CMK (cell line): ENCODE results near the gene ETS1.

Source experiments
- DNase-seq: peaks from one replicate; pipeline ENCODE4 v3.0.0-alpha.2; 2010; ENCODE audit warnings: low read depth

The ETS1 gene

GRCh38 chr11:128517451-128518230, 69.7 kb downstream of the ETS1 start:
- no peak for DNase-seq

GRCh38 chr11:128516886-128517285, 70.5 kb downstream of the ETS1 start:
- no peak for DNase-seq

DNA sequence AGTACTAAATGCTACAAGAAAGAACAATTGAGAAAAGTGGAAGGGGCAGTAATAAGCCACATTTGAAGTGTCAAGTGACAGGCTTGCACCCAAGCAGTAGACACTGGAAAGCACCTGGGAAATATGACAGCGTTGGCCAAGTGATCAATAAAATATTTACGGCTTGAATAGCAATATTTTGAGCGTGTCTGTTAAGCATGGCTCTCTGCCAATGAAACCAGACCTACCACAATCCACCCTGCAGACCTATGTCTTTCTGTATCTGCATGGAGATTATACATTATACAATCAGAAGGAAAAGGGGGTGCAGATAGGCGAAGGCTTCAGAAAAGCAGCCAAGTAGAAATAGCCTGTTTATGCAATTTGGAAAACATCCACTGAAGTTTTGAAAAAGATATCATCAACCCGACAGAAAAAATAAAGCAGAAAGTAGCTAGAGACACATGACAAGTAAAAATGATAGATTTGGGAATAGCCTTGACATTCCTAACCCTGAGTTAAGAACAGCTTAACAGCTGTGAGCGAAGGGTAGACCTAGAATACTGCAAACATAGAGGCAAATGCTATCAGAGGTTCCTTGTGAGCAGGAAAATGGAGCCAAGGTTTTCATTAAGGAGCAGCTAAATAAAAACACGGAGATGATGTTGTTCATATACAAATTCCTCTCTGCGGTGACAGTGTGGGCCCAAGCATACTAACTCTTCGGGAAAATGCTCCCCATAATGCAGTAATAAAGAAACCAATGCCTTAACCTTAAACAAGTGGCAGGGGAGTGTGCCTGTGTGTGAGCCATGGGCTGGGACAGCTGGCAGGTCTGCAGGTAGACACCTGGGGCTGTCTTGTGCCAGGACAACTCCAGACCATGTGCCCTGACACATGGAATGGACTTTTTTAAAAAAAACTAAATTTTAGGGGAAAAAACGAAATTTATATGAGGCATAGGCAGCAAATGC, 71.3 kb downstream of the ETS1 start:
- no peak for DNase-seq

GRCh38 chr11:128515086-128515485, 72.3 kb downstream of the ETS1 start:
- DNase-seq, result no peak

GRCh38 chr11:128513915-128514681, 73.3 kb downstream of the ETS1 start:
- DNase-seq, result no peak

GRCh38 chr11:128512474-128512996, 74.8 kb downstream of the ETS1 start:
- DNase-seq, result no peak

DNA sequence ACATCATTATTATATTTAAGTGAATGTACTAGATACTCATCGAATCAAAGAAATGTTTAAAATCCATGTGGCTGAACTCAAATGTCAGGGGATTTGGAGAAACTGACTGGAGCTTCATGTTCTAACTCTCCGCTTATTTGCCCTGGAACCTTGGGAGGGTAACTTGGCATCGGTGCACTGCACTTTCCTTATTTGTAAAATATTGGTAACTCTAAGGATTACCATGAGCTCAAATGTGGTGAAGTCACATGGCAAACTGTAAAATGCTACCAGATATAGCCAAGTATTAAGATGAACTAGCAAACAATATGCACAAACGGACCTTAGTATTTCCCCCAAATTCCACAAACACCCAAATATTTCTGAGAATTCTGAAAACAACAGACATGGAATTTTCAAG, 75.6 kb downstream of the ETS1 start:
- no peak for DNase-seq

- DNase-seq, result no peak
Measured at GRCh38 chr11:128509621-128510389, 77.6 kb downstream of the ETS1 start.

DNA sequence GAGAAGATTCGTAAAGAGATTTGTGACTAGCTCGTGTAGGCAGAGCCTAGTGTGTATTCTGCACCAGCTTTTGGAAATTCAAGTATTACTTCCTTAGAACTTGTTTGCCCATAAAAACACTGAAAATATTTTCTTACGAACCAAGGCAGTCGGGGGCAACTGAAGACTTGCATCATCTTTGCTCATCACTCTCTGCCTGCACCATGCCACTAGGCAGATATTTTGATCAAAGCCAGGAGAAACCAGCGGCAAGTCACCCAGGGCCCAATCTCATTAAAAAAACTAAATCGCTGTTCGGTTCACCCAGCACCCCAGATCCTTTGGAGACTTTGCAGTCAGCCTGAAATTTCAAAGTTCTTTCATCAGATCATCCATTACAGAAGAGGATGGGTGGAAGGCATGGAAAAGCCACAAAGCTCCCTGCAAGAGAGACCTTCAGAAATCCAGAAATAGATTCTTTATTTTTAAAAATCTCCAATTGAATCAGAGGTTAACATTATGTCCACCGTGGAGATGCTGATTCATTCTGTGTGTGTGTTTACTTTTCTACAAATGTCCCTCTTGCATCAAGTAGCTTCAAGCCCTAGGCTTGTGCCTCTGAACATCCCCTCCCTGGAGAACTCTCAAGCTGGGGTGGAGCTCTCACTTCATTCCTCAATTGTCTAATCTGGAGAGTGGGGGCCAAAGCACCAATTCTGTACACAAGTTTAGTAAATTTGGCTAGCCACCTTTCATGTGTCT, 78.4 kb downstream of the ETS1 start:
- no peak for DNase-seq

GRCh38 chr11:128507936-128508335, 79.4 kb downstream of the ETS1 start:
- DNase-seq, result no peak

- no peak for DNase-seq
Measured at GRCh38 chr11:128506999-128507611, 80.3 kb downstream of the ETS1 start.

DNA sequence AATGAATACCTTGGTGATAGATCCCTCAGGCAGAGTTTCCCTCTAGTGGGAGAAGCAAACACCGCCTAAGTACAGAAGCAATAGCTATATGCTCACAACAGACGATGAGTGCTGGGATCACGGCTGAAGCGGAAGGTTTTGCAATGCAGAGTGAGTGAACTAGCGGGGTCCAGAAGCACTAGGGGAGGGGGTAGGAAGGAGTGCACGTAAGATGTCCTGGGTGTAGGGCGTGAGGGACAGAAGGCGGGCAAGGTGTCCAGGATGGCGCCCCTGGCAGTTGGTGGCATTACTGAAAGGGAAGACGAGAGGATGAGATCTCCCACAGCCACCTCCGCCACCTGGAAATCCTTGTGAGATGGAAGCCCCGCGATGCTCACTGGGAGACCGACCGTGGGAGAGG, 81.0 kb downstream of the ETS1 start:
- no peak for DNase-seq

DNA sequence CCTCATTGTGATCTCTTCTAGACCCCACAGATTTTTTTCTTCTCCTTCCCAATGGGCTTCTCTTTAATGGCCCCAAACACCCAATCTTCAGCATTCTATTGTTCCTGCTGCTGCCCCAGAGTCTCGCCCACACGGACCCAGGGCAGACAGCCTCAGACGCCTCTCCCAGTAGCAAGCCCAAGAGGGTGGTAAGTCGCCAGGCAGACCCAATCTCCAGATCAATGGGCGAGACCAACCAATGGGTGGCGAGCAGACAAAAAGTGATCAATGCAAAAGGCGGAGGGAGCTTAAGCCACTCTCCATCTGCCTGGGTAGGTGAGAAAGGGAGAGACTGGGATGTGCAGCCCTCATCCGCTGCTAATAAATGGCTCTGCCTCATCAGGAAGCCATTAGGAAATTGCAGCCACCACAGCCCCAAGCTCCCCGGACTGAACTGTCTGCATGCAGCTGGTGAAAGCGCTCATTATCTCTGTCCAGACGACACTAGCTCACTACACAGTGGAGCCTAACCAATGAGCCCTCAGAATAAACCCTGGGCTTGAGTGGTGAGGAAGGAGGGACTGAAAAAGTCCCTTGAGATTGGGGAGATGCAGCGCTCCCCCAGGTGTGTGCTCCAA, 81.8 kb downstream of the ETS1 start:
- no peak for DNase-seq

GRCh38 chr11:128504486-128504885, 82.9 kb downstream of the ETS1 start:
- no peak for DNase-seq

DNA sequence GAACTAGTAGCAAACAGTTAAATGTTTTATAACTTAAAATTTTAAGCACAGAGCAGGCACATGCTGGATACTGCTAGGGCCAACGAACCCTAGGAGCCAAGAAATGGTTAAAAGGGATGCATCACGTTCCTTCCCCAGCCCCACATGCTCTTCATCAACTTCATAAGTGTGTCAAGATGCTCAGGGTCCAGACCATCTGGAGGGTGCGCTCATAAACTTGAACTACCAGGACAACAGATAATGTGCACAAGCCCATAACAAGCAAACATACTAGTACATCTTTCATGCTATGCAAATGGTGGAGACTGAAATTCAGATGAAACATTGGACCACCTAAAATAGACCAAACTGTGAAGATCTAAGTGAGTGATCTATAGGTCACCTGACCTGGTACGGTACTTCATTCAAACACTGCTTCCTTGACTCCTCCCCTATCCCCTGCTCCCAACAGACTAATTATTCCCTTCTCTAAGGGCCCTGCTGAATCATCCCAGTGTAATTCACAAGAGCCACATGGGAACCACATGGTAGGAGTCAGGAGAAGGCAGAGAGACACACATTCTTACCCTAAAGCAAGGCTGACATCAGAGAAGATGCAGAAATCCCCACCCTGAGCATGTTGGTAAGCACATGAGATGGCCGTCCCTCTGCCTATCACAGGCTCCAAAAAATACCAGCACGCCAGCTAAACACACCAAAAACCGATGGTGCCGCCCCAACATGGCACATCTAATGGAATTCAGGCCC, 83.9 kb downstream of the ETS1 start:
- DNase-seq, result no peak

- no peak for DNase-seq
Measured at GRCh38 chr11:128502726-128503125, 84.6 kb downstream of the ETS1 start.

DNA sequence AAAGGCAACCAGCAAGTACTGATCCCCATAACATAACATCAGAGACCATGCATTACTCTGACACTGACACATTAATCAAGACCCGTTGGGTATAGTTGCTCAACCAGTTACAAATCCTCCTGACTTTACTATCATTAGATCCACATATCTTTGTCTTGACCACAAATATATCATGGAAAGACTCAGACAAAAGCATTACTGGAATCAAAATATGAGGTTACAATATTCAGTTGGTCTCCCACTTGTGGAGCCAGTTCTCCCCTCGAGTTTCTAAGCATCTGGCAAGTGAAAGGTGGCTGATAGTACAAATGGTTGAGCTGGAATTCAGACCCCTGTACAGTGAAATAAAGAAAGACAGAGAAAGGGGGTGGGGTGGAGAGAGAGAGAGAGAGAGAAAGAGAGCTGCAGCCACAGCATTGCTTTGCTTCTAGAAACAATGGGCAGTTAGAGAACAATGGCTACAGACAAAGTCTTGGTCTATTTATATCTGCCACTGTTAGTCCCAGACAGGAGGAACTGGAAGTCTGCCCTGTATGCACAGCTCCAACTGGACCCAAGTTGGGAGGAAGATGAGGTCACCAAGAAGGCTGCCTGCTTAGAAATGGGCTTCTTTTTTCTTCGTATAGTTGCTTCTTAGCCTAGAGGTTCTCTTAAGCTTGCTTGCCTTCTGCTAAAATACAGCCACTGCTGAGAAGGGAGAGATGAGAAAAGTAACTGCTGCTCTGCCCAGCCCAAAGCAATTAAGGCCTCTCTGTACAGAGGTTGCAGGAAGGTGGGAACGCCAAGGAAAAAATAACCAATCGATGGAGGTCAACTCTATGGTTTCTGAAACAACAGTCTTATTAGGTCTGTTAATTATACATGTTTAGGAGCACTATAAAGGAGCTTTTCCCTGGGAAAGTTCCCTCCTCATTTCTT, 85.5 kb downstream of the ETS1 start:
- no peak for DNase-seq

DNA sequence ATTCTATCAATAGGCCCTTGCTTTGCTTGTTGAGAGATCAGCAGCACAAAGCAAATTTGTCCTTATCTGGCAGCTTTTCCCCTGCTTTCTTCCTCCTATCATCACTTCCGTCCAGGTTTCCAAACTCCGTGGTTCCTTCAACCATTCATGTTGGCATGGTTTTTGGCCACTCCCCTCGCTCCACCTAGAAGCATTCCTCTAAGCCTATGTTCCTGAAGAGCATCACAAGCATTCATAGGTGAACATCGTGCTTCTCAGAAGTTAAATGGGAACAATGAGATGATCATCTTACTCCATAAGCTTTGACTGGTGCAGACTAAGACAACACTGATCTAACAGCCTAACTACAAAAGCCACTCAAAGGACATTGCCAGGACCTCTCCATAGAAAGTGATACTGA, 86.3 kb downstream of the ETS1 start:
- DNase-seq, result no peak
